B cell (primary cell): Measurements from ENCODE around the gene USH2A. TPM values are rescaled to one million over a fixed set of nuclear protein-coding genes. Genes with fewer than 3 reads are reported as not detected.

ENCODE experiments used
- ATAC-seq: fragments of 200-7000 bp; cut with Tn5 transposase; one replicate; pipeline ENCODE4 v1.10.0; 2021; ENCODE audit warnings: low read depth, mild to moderate bottlenecking, moderate number of reproducible peaks, moderate library complexity
- CTCF ChIA-PET: fragments of 350-600 bp; sonication (Branson Sonifier 250); formaldehyde crosslinking; loops from one replicate; lab custom pipeline; 2021; ENCODE audit warnings: antibody characterized with exemption, inconsistent platforms; lab: Charles Lee
- POLR2A ChIA-PET: fragments of 350-600 bp; sonication (Branson Sonifier 250); formaldehyde crosslinking; loops from one replicate; lab custom pipeline; 2021; ENCODE audit warnings: antibody characterized with exemption; lab: Charles Lee
- DNase-seq: peaks from one replicate; pipeline ENCODE4 v3.0.0; 2013
- H2AFZ ChIP-seq: 2 replicates; pipeline ENCODE4 v1.6.1; 2012; ENCODE audit warnings: mild to moderate bottlenecking, low read depth, low read length; ENCODE audit not compliant: insufficient read depth, poor library complexity, severe bottlenecking
- H3K27ac ChIP-seq, 2 donors: 1 replicate in 1 of 2; 2 replicates in 1 of 2; pipeline ENCODE4 v1.5.1; 2012 to 2013; ENCODE audit warnings: low read length in 2 of 2, mild to moderate bottlenecking in 2 of 2, moderate library complexity in 1 of 2
- H3K27me3 ChIP-seq, 4 experiments: fragments of 200-600 bp in 1 of 4; sonication (generic) in 1 of 4; replicated peaks in 1 of 4; 1 replicate in 2 of 4; 2 replicates in 2 of 4; pipeline versions ENCODE4 v1.6.1 to v1.7.0; 2013 to 2016; ENCODE audit warnings: low read length in 3 of 4, mild to moderate bottlenecking in 2 of 4, mixed read lengths in 1 of 4, moderate library complexity in 1 of 4; ENCODE audit not compliant: insufficient read depth in 4 of 4, control insufficient read depth in 3 of 4; ENCODE audit errors: control extremely low read depth in 1 of 4
- H3K36me3 ChIP-seq, 2 experiments: replicated peaks in 1 of 2; 1 replicate in 1 of 2; 2 replicates in 1 of 2; pipeline versions ENCODE4 v1.6.1 to v1.7.1; 2013; ENCODE audit warnings: low read length in 1 of 2; ENCODE audit not compliant: insufficient read depth in 2 of 2, control insufficient read depth in 1 of 2; ENCODE audit errors: control extremely low read depth in 1 of 2, extremely low read depth in 1 of 2
- H3K4me1 ChIP-seq, 2 donors: fragments of 200-600 bp in 1 of 2; sonication (generic) in 1 of 2; 1 replicate in 1 of 2; 2 replicates in 1 of 2; pipeline versions ENCODE4 v1.5.1 to v1.6.1; 2013 to 2017; ENCODE audit warnings: low read length in 2 of 2; ENCODE audit not compliant: control insufficient read depth in 2 of 2, insufficient read depth in 2 of 2
- H3K4me2 ChIP-seq: replicated peaks from 2 replicates; pipeline ENCODE3; 2012; ENCODE audit warnings: mild to moderate bottlenecking, low read depth, low read length; ENCODE audit not compliant: poor library complexity, severe bottlenecking
- H3K4me3 ChIP-seq, 5 experiments: fragments of 200-600 bp in 1 of 5; sonication (generic) in 1 of 5; 1 replicate in 3 of 5; 2 replicates in 2 of 5; pipeline versions ENCODE4 v1.5.1 to v1.7.0; 2011 to 2016; ENCODE audit warnings: low read length in 4 of 5, mild to moderate bottlenecking in 4 of 5, low read depth in 2 of 5, control low read depth in 1 of 5, moderate library complexity in 1 of 5; ENCODE audit not compliant: insufficient read depth in 1 of 5; ENCODE audit errors: control extremely low read depth in 1 of 5, extremely low read depth in 1 of 5
- H3K79me2 ChIP-seq: fragments of 200-600 bp; sonication (generic); one replicate; pipeline ENCODE4 v1.6.0; 2016; ENCODE audit warnings: low read length; ENCODE audit not compliant: control insufficient read depth, insufficient read depth
- H3K9ac ChIP-seq: fragments of 200-600 bp; sonication (generic); 2 replicates; pipeline ENCODE4 v1.6.1; 2017; ENCODE audit warnings: mild to moderate bottlenecking, low read length, moderate library complexity
- H3K9me3 ChIP-seq, 3 donors: one replicate each; pipeline versions ENCODE4 v1.6.1 to v1.7.1; 2013; ENCODE audit warnings: low read length in 2 of 3; ENCODE audit not compliant: control insufficient read depth in 2 of 3, insufficient read depth in 1 of 3; ENCODE audit errors: control extremely low read depth in 1 of 3
- H4K20me1 ChIP-seq: 2 replicates; pipeline ENCODE4 v1.6.0; 2012; ENCODE audit warnings: mild to moderate bottlenecking, low read length; ENCODE audit not compliant: insufficient read depth, control insufficient read depth, poor library complexity, severe bottlenecking
- H3K27ac Mint-ChIP-seq: one replicate; pipeline ENCODE4 v1.8.0; 2021; ENCODE audit warnings: mixed read lengths
- H3K27me3 Mint-ChIP-seq: one replicate; pipeline ENCODE4 v1.8.0; 2021; ENCODE audit warnings: mixed read lengths
- H3K4me1 Mint-ChIP-seq: one replicate; pipeline ENCODE4 v1.8.0; 2021; ENCODE audit warnings: mixed read lengths
- H3K4me3 Mint-ChIP-seq: one replicate; pipeline ENCODE4 v1.8.0; 2021; ENCODE audit warnings: mixed read lengths
- H3K9me3 Mint-ChIP-seq: one replicate; pipeline ENCODE4 v1.8.0; 2022; ENCODE audit warnings: mixed read lengths; ENCODE audit not compliant: insufficient read depth
- CTCF ChIP-seq: fragments of 200-600 bp; IDR thresholded peaks from one replicate; pipeline ENCODE4 v1.8.0; 2022; ENCODE audit warnings: antibody characterized with exemption, mild to moderate bottlenecking
- EZH2 ChIP-seq: IDR thresholded peaks from 2 replicates; pipeline ENCODE4 v1.6.1; 2012; ENCODE audit warnings: borderline replicate concordance, low read depth, mild to moderate bottlenecking, moderate library complexity, low read length; ENCODE audit not compliant: insufficient read depth, poor library complexity, severe bottlenecking
- WGBS: methylation state at CpG from one replicate; pipeline ENCODE4 v1.1.5; 2013; ENCODE audit warnings: missing lambda C conversion rate; ENCODE audit not compliant: insufficient coverage; 5-methylcytosine and 5-hydroxymethylcytosine counted together
- intact Hi-C: fragments of 100-400 bp; cut with micrococcal nuclease; formaldehyde crosslinking; loops from one replicate; pipeline ENCODE4 v1.10.0; 2022
- polyA plus RNA-seq: library from polyadenylated mRNA; depleted of rRNA; stranded (reverse); fragments of >200 nt; gene quantifications from 2 replicates; pipeline ENCODE4 v1.2.3, GENCODE V29; 2012
- total RNA-seq, 2 donors: library from RNA; stranded (reverse); fragments of 120-200 nt in 1 of 2; gene quantifications; 1 replicate in 1 of 2; 2 replicates in 1 of 2; pipeline versions ENCODE4 v1.2.3 to v1.2.4, GENCODE V29; 2013 to 2022

USH2A gene
- total and polyA plus RNA-seq, 2 donors (not counting 1 experiment from before 2014, with no cell fraction given) = 0.01 TPM; not detected in 1

- Histone ChIP-seq H3K9me3 (no peaks in the 10 kb centered on the region), H3K4me3 (no peak overlapping the region), H4K20me1 (no peaks in the 10 kb centered on the region), H2AFZ (no peak overlapping the region), H3K4me2 (no peak overlapping the region), H3K27ac (no peak overlapping the region), H3K36me3 (no peaks in the 10 kb centered on the region), H3K27me3 (no peaks in the 10 kb centered on the region), H3K9ac (no peak overlapping the region), H3K79me2 (no peaks in the 10 kb centered on the region), H3K4me1 (no peaks in the 10 kb centered on the region)
- Mint-ChIP-seq H3K9me3 (no peaks in the 10 kb centered on the region), H3K27me3 (no peaks in the 10 kb centered on the region), H3K4me3 (no peak overlapping the region), H3K4me1 (no peaks in the 10 kb centered on the region), H3K27ac (no peak overlapping the region)
- ATAC-seq = no peak
- DNase-seq = no peak
- TF ChIP-seq EZH2 (no peak), CTCF (no peak)
- POLR2A ChIA-PET = no interaction called here
- CTCF ChIA-PET = no interaction called here
- WGBS = 50% methylated on average over 1 of the region's 3 CpGs
- intact Hi-C loops = no loop called here
Observed at GRCh38 chr1:215923129-215923824, 500.0 kb downstream of the USH2A start.

- Histone ChIP-seq H3K36me3 (no peaks in the 10 kb centered on the region), H3K9ac (no peak overlapping the region), H3K27me3 (no peaks in the 10 kb centered on the region), H4K20me1 (no peaks in the 10 kb centered on the region), H3K4me1 (no peaks in the 10 kb centered on the region), H3K4me2 (no peak overlapping the region), H3K9me3 (no peaks in the 10 kb centered on the region), H2AFZ (no peak overlapping the region), H3K4me3 (no peak overlapping the region), H3K79me2 (no peaks in the 10 kb centered on the region), H3K27ac (no peak overlapping the region)
- no CpG with 5 or more reads among the region's 1 CpG for WGBS
- H3K9me3 Mint-ChIP-seq = peaks cover 3% of the 10 kb centered on the region
- no peaks in the 10 kb centered on the region for H3K4me1 Mint-ChIP-seq
- H3K4me3 Mint-ChIP-seq = no peak overlapping the region
- no peak for TF ChIP-seq EZH2
- TF ChIP-seq CTCF = no peak
- ATAC-seq (no peak), DNase-seq (no peak)
- no peaks in the 10 kb centered on the region for H3K27me3 Mint-ChIP-seq
- CTCF ChIA-PET = no interaction called here
- intact Hi-C loops = no loop called here
- H3K27ac Mint-ChIP-seq = no peak overlapping the region
- POLR2A ChIA-PET = no interaction called here
Observed at GRCh38 chr1:215911406-215911968, 511.8 kb downstream of the USH2A start.
